RWPE2 (cell line): ENCODE measurements around the gene TSPYL6.

Experiments
- ATAC-seq: fragments of 200-7000 bp; cut with Tn5 transposase; 3 replicates; pipeline ENCODE4 v1.9.1; 2021; ENCODE audit warnings: low read depth
- DNase-seq: peaks from one replicate; pipeline ENCODE4 v3.0.0-alpha.2; 2020; ENCODE audit warnings: low spot score
- H3K27ac ChIP-seq: fragments of 450-650 bp; 2 replicates; pipeline ENCODE4 v1.5.1; 2017; ENCODE audit warnings: mild to moderate bottlenecking; ENCODE audit not compliant: poor library complexity, severe bottlenecking
- H3K27me3 ChIP-seq: fragments of 250-450 bp; sonication (Bioruptor Pico); 2 replicates; pipeline ENCODE4 v1.5.1; 2021; ENCODE audit warnings: mild to moderate bottlenecking, moderate library complexity; ENCODE audit not compliant: insufficient read depth, poor library complexity, severe bottlenecking
- H3K36me3 ChIP-seq: fragments of 250-450 bp; sonication (Bioruptor Pico); 2 replicates; pipeline ENCODE4 v1.5.1; 2020; ENCODE audit warnings: low read depth, mild to moderate bottlenecking, moderate library complexity
- H3K4me1 ChIP-seq: fragments of 250-450 bp; sonication (Bioruptor Pico); 2 replicates; pipeline ENCODE4 v1.5.1; 2021; ENCODE audit warnings: mild to moderate bottlenecking, moderate library complexity; ENCODE audit not compliant: insufficient read depth, poor library complexity, severe bottlenecking
- H3K4me3 ChIP-seq: fragments of 250-450 bp; sonication (Bioruptor Pico); 2 replicates; pipeline ENCODE4 v1.5.1; 2021; ENCODE audit warnings: mild to moderate bottlenecking, moderate library complexity; ENCODE audit not compliant: severe bottlenecking
- H3K9me3 ChIP-seq: fragments of 250-450 bp; sonication (Bioruptor Pico); 2 replicates; pipeline ENCODE4 v1.5.1; 2021; ENCODE audit warnings: mild to moderate bottlenecking, moderate library complexity; ENCODE audit not compliant: severe bottlenecking
- CTCF ChIP-seq: fragments of 450-650 bp; IDR thresholded peaks from one replicate; pipeline ENCODE4 v1.5.1; 2017; ENCODE audit warnings: mild to moderate bottlenecking, moderate library complexity; ENCODE audit not compliant: poor library complexity, severe bottlenecking

Gene TSPYL6

GRCh38 chr2:54213082-54213481 is 42.9 kb downstream of the TSPYL6 start:
- Histone ChIP-seq H3K27ac (no peak overlapping the region), H3K36me3 (no peaks in the 10 kb centered on the region)
- TF ChIP-seq CTCF = no peak

GRCh38 chr2:54212456-54212855 is 43.6 kb downstream of the TSPYL6 start:
- ATAC-seq (peak; percentile 98), DNase-seq (no peak)
- TF ChIP-seq CTCF = no peak
- Histone ChIP-seq H3K36me3 (no peaks in the 10 kb centered on the region), H3K9me3 (peaks cover 3% of the 10 kb centered on the region), H3K27me3 (no peaks in the 10 kb centered on the region), H3K27ac (no peak overlapping the region), H3K4me3 (no peak overlapping the region), H3K4me1 (no peaks in the 10 kb centered on the region)

More at GRCh38 chr2:54213082-54213481, 42.9 kb downstream of the TSPYL6 start:
- H3K27me3 ChIP-seq = no peaks in the 10 kb centered on the region
- H3K9me3 ChIP-seq = peaks cover 3% of the 10 kb centered on the region
- H3K4me1 ChIP-seq = no peaks in the 10 kb centered on the region
- no peak overlapping the region for H3K4me3 ChIP-seq
- DNase-seq = no peak
- ATAC-seq = no peak

- Histone ChIP-seq H3K9me3 (no peaks in the 10 kb centered on the region), H3K4me3 (no peak overlapping the region), H3K27me3 (no peaks in the 10 kb centered on the region), H3K4me1 (no peaks in the 10 kb centered on the region), H3K27ac (no peak overlapping the region), H3K36me3 (no peaks in the 10 kb centered on the region)
- no peak for ATAC-seq
- no peak for DNase-seq
- TF ChIP-seq CTCF = no peak
Observed at GRCh38 chr2:54209379-54209778, 46.6 kb downstream of the TSPYL6 start.

- Histone ChIP-seq H3K36me3 (no peaks in the 10 kb centered on the region), H3K4me1 (no peaks in the 10 kb centered on the region), H3K4me3 (no peak overlapping the region), H3K9me3 (no peaks in the 10 kb centered on the region), H3K27me3 (no peaks in the 10 kb centered on the region), H3K27ac (no peak overlapping the region)
- no peak for TF ChIP-seq CTCF
- ATAC-seq = no peak
- no peak for DNase-seq
Observed at GRCh38 chr2:54208364-54209240, 47.4 kb downstream of the TSPYL6 start.

GRCh38 chr2:54207666-54208195 is 48.3 kb downstream of the TSPYL6 start:
- no peak for TF ChIP-seq CTCF
- ATAC-seq (no peak), DNase-seq (no peak)
- Histone ChIP-seq H3K27me3 (no peaks in the 10 kb centered on the region), H3K4me1 (no peaks in the 10 kb centered on the region), H3K9me3 (no peaks in the 10 kb centered on the region), H3K27ac (no peak overlapping the region), H3K4me3 (no peak overlapping the region), H3K36me3 (no peaks in the 10 kb centered on the region)
